ENCODE data around the gene ABHD12.
"Not testable (repeated sequence)": the region's sequence is repeated elsewhere in the genome, so short reads cannot be mapped to it uniquely, and the experiment has no call there.

The ABHD12 gene

GRCh38 chr20:25390538-25391528 lies at the start of gene ABHD12:
Gene ABHD12 (minus strand): TSS chr20:25390835. CDS start chr20:25390703, 132 bp downstream.
- peak; percentile 99 for DNase-seq (ENCODE audit: low read depth, low spot score)

- no peak for DNase-seq (ENCODE audit: low read depth, low spot score)
These were observed 48.7 kb upstream of the ABHD12 start for GRCh38 chr20:25439328-25439727.

GRCh38 chr20:25437153-25437581 lies 46.5 kb upstream of the ABHD12 start:
- DNase-seq (ENCODE audit: low read depth, low spot score): peak; percentile 71

DNA sequence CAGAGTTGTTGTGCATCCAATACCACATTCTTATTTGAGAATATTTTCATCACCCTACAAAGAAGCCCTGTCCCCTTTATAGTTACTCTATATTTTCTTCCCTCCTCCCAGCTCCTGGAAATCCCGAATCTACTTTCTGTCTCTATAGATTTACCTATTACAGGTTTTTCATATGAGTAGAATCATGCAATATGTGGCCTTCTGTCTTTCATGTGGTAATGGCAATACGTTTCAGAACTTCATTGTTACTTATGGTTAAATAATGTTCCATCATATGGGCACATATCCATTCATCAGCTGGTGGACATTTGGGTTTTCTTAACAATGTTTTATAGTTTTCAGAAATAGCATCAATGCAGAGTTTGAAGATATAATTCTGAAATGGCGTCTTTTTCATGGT lies 33.9 kb upstream of the ABHD12 start:
- DNase-seq (ENCODE audit: low read depth, low spot score): no peak

GRCh38 chr20:25422032-25422431 lies 31.4 kb upstream of the ABHD12 start:
- DNase-seq (ENCODE audit: low read depth, low spot score): no peak

- no peak for DNase-seq (ENCODE audit: low read depth, low spot score)
These were observed 30.5 kb upstream of the ABHD12 start for GRCh38 chr20:25421102-25421501.

DNA sequence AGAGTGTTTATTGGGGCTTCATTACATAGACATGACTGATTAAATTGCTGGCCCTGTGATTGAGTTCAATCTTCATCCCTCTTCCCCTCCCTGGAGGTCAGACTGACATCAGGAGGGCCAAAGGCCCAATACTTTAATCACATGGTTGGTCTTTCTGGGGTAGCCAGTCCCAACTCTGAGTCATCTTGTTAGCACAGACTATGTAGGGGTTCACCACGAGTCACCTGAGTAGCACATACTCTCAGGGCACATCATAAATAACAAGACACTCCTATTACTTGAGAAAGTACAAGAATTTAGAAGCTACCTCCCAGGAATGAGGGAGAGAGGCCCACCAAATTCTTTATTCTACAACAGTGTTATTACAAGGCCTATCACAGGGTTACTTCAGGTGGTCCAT lies 28.1 kb upstream of the ABHD12 start:
- no peak for DNase-seq (ENCODE audit: low read depth, low spot score)

DNA sequence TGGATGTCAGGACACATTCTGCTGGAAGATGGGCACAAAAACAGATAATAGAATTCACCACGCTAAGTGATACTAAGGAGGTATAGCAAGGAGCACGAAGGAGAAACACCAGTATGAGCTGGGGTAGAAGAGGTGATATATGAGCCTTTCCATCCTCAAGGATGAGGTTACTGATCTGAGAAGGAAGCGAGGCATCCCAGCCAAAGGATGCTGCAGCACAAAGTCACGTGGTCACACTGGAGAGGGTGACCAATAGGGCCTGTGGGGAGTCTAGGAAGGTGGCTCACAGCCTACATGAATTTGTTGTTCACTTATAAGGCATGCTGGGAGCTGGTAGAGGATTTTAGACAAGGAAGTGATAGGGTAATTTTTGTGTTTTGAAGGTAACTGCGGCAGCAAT lies 18.3 kb upstream of the ABHD12 start:
- no peak for DNase-seq (ENCODE audit: low read depth, low spot score)

GRCh38 chr20:25408170-25408547 lies 17.5 kb upstream of the ABHD12 start:
- DNase-seq (ENCODE audit: low read depth, low spot score): no peak

DNA sequence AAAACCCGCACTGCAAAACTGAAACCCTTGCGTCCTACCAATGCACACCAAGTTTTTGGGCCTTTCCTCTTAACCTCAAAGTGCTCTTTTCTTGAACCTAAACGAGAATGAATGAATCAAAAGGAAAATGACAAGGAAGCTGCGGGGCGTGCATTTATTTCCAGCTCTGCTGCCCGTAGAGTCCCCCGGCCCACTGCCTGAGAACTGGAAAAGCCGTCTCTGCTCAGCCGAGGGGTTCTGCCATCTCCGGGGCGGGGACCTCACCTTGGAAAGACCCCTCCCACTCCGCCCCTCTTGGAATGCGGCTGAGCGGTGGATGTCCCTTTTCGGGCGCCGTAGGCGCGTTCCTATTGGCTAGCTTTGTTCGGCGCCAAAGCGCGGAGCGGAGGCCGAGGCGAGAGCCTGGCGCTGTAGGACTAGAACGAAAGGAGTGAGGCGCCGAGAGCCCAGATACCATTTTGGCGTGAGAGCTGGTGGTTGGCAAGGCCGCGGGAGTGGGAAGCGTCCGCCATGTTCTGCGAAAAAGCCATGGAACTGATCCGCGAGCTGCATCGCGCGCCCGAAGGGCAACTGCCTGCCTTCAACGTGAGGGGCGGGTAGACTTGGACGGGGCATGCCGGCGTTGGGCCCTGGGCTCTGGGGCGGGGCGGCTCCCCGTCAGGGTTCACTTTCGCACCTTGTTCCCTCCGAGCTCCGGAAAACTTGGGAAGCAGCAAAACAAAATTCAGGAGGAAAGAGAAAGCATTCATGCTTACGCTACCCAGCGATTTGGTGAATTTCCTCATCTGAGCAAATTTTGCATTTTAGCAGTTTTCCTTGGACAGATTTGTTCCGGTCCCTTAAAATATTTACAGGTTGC lies 16.9 kb upstream of the ABHD12 start, which contains the start of gene GINS1:
Gene GINS1 (plus strand): TSS at position 363 of the 859 bp plus-strand sequence. CDS start 148 bp downstream, at position 511.
- DNase-seq (ENCODE audit: low read depth, low spot score): peak; percentile 96

- DNase-seq (ENCODE audit: low read depth, low spot score): peak; percentile 23
These were observed 11.9 kb upstream of the ABHD12 start for GRCh38 chr20:25402583-25402982.

DNA sequence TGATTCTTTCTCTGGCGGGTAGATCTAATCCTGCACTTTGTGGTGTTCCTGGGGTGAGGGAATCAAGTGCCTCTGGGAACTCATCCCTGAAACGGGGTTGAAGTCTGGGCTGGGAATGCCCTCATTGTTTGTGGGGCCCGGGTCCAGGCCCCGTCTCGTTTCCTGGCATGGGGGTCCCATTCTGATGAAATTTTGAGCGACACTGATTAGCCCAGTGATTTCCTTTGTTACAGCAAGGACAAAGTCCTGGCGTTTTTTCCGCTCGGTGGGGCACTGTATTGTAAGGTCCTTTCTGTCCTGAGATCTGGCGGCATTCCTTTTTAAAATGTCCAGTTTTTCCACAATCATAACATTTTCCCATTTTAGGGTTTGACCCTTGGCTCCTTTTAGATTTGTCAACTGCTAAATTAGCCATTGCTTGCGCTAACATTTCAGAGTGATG lies 9.7 kb upstream of the ABHD12 start:
- not testable (repeated sequence) for DNase-seq (ENCODE audit: low read depth, low spot score)

GRCh38 chr20:25399037-25399430 lies 8.4 kb upstream of the ABHD12 start:
- peak; percentile 84 for DNase-seq (ENCODE audit: low read depth, low spot score)

DNA sequence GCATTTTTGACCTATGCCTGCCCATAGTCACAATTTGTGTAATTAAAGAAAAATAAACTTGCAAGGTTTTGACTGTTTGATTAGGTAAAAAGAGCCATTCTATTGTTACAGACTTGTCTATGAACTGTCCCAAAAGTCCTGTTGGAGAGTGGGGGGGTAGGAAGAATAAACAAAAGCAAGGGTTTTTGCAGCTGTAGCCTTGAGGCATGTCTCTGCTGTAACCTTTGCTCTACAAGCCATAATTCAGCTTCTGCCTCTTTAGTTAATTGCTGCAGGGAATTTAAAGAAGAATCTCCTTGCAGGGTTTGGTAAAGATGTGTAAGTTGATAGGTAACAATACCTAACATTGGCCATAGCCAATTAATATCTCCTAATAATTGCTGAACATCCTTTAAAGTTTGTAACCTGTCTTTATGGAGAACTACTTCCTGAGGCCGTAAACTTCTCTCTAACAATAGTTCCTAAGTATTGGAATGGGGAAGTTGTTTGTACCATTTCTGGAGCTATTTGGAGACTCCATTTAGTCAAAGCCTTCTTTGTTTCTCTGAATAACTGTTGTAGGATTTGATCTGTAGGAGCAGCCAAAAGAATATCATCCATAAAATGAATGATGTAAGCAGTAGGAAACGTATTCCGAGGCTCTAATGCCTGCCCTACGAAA lies 7.9 kb upstream of the ABHD12 start:
- DNase-seq (ENCODE audit: low read depth, low spot score): no peak

GRCh38 chr20:25397821-25398220 lies 7.2 kb upstream of the ABHD12 start:
- DNase-seq (ENCODE audit: low read depth, low spot score): no peak

DNA sequence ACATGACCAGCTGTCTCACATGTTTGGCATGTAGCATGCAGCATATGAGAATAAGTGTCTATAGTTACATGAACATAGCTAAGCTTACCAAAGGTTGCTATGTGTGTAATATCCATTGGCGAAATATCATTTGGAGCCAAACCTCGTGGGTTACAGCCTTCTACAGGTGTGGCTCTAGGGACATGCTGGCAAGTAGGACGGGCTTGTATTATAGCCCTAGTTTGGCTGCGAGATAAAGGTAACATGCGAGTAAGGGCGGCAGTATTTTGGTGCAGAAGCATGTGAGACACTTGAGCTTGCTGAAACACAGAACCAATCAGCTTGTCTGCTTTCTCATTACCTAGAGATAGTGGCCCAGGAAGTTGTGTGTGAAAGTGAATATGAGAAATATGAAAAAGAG lies 6.5 kb upstream of the ABHD12 start:
- no peak for DNase-seq (ENCODE audit: low read depth, low spot score)

GRCh38 chr20:25394996-25395395 lies 4.4 kb upstream of the ABHD12 start:
- DNase-seq (ENCODE audit: low read depth, low spot score): no peak

GRCh38 chr20:25394276-25394675 lies 3.6 kb upstream of the ABHD12 start:
- DNase-seq (ENCODE audit: low read depth, low spot score): no peak

GRCh38 chr20:25389858-25390537 lies 637 bp downstream of the ABHD12 start:
- DNase-seq (ENCODE audit: low read depth, low spot score): peak; percentile 62

DNA sequence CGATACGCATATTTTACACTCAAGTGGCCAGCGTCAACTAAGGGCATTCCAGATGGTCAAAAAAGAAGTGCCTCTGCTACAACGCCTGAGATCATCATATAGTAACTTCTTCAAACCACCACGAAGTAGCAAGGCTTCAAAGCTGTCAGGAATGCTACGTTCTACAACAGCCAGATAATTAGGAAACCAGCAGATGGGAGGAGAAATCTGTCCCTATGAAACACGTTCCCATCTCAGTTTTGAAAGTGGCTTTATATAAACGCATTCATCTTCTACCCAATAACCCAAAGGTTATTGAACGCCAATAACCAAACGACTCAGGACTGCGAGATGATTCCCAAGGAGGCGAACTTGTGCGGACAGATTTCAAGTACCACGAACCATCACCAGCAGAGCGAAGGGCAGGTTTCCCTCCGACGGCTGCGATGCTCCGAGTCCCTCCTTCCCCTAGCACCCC lies 1.2 kb downstream of the ABHD12 start:
- no peak for DNase-seq (ENCODE audit: low read depth, low spot score)
